HL-60 (cell line): ENCODE data around the gene RNASE8.

ENCODE experiments used
- DNase-seq, 2 experiments: peaks; one replicate each; pipeline ENCODE4 v3.0.0-alpha.2; 2010 to 2020; ENCODE audit warnings: low read depth in 1 of 2, low spot score in 1 of 2
- H3K27ac ChIP-seq: fragments of 250-450 bp; sonication (Bioruptor Pico); replicated peaks from 2 replicates; pipeline ENCODE4 v1.5.1; 2020; ENCODE audit warnings: mild to moderate bottlenecking, moderate library complexity
- H3K27me3 ChIP-seq: fragments of 250-450 bp; sonication (Bioruptor Pico); 2 replicates; pipeline ENCODE4 v1.5.1; 2021; ENCODE audit warnings: mild to moderate bottlenecking, moderate library complexity; ENCODE audit not compliant: insufficient read depth, poor library complexity, severe bottlenecking
- H3K4me3 ChIP-seq: replicated peaks from 2 replicates; pipeline ENCODE4 v1.5.1; 2011; ENCODE audit warnings: mild to moderate bottlenecking, control low read depth, low read length; ENCODE audit not compliant: insufficient read depth
- CTCF ChIP-seq: IDR thresholded peaks from one replicate; pipeline ENCODE4 v1.5.1; 2011; ENCODE audit warnings: low read length, control low read depth, inconsistent platforms; ENCODE audit not compliant: insufficient read depth
- GABPA ChIP-seq: IDR thresholded peaks from 2 replicates; pipeline ENCODE4 v1.6.1; 2012; ENCODE audit warnings: low read depth
- POLR2AphosphoS5 ChIP-seq: IDR thresholded peaks from 2 replicates; pipeline ENCODE4 v1.6.1; 2012; ENCODE audit warnings: low read depth
- SPI1 ChIP-seq: IDR thresholded peaks from 2 replicates; pipeline ENCODE4 v1.6.1; 2012; ENCODE audit warnings: low read depth, mild to moderate bottlenecking, borderline replicate concordance
- TF ChIP-seq, protein P1 (sequence below): IDR thresholded peaks from 2 replicates; pipeline ENCODE4 v1.6.1; 2012; ENCODE audit warnings: low read depth; ENCODE audit not compliant: insufficient replicate concordance

Gene RNASE8

DNA sequence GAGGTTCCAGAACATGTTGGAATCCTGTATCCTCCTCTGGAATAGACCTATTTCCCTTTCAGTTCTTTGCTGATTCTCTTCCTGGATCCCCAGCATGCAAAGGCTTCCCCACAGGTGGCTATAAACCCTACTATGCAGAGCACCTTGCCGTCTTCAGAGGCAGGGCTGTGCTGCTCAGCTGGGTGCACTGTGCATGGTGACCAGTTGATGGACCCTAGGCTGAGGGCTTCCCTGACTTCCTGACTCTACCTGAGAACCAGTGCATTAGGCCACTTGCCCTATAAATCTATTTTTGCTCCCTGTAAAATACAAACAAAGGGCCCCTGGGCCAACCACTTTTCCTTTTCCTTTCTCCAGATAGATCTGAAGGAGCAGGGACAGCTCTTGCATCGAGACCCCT, 26.8 kb downstream of the RNASE8 start:
- H3K4me3 ChIP-seq, result no peak overlapping the region
- peak overlapping the region; percentile 73 for H3K27ac ChIP-seq
- no peak for TF ChIP-seq GABPA
- TF ChIP-seq, protein P1, sequence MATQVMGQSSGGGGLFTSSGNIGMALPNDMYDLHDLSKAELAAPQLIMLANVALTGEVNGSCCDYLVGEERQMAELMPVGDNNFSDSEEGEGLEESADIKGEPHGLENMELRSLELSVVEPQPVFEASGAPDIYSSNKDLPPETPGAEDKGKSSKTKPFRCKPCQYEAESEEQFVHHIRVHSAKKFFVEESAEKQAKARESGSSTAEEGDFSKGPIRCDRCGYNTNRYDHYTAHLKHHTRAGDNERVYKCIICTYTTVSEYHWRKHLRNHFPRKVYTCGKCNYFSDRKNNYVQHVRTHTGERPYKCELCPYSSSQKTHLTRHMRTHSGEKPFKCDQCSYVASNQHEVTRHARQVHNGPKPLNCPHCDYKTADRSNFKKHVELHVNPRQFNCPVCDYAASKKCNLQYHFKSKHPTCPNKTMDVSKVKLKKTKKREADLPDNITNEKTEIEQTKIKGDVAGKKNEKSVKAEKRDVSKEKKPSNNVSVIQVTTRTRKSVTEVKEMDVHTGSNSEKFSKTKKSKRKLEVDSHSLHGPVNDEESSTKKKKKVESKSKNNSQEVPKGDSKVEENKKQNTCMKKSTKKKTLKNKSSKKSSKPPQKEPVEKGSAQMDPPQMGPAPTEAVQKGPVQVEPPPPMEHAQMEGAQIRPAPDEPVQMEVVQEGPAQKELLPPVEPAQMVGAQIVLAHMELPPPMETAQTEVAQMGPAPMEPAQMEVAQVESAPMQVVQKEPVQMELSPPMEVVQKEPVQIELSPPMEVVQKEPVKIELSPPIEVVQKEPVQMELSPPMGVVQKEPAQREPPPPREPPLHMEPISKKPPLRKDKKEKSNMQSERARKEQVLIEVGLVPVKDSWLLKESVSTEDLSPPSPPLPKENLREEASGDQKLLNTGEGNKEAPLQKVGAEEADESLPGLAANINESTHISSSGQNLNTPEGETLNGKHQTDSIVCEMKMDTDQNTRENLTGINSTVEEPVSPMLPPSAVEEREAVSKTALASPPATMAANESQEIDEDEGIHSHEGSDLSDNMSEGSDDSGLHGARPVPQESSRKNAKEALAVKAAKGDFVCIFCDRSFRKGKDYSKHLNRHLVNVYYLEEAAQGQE, result no peak
- no peak for TF ChIP-seq POLR2AphosphoS5
- no peak for TF ChIP-seq CTCF
- no peak for TF ChIP-seq SPI1
- DNase-seq, result no peak
- no peaks in the 10 kb centered on the region for H3K27me3 ChIP-seq

GRCh38 chr14:21084998-21085853, 27.6 kb downstream of the RNASE8 start:
- DNase-seq, result peak; percentile 61 to 94
- H3K27ac ChIP-seq, result peak overlapping the region; percentile 73
- no peak overlapping the region for H3K4me3 ChIP-seq
- peak; percentile 66 for TF ChIP-seq GABPA
- TF ChIP-seq SPI1, result peak; percentile 73; the same call in 1 of the 2 replicates
- no peak for TF ChIP-seq CTCF
- TF ChIP-seq POLR2AphosphoS5, result 0 out of 2 replicates have a peak, but pooled peaks have one; percentile 51
- H3K27me3 ChIP-seq, result no peaks in the 10 kb centered on the region

DNA sequence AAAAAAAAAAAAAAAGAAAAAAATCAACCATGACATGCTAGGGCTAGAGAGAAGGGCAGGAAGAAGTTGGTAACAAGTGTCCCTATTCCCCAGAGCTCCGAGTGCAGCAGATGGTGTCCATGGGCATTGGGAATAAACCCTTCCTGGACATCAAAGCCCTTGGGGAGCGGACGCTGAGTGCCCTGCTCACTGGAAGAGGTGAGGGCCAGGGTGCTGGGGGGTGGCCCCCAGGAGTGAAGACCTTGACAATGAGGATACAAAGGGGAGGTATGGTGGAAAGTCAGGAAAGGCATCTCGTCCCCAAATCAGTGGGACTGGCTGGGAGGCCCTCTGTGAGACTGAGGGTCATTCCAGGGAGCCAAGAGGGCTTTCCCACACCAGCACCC, 29.3 kb downstream of the RNASE8 start:
- DNase-seq, result no peak
- no peak for TF ChIP-seq GABPA
- no peak for TF ChIP-seq CTCF
- TF ChIP-seq POLR2AphosphoS5, result no peak
- no peak for TF ChIP-seq SPI1
- TF ChIP-seq, protein P1, result no peak
- no peaks in the 10 kb centered on the region for H3K27me3 ChIP-seq
- peak overlapping the region; percentile 73 for H3K27ac ChIP-seq
- H3K4me3 ChIP-seq, result no peak overlapping the region
